ENCODE measurements around the gene TASOR2.

GRCh38 chr10:5711642-5712041 lies 27.0 kb downstream of the TASOR2 start:
- TF ChIP-seq CTCF (optimal IDR thresholded peaks at IDR 0.05 in 1 of 3, IDR thresholded peaks at IDR 0.05 in 1 of 3, conservative IDR thresholded peaks at IDR 0.05 in 1 of 3; ENCODE audit: extremely low read depth in 1 of 3, insufficient read depth in 2 of 3, low read length in 3 of 3) (no peak), EZH2 (IDR thresholded peaks at IDR 0.05; ENCODE audit: low read length) (no peak)

Measured in keratinocyte (primary cell).